GM20000 (cell line): Measurements from ENCODE around the gene LRMDA.
A peak's percentile ranks its signal among the peaks of the same experiment; 100 is the strongest.

Source experiments
- DNase-seq: peaks from one replicate; pipeline ENCODE4 v3.0.0; 2012; ENCODE audit warnings: low spot score
- CTCF ChIP-seq: IDR thresholded peaks from 2 replicates; pipeline ENCODE4 v1.5.1; 2012; ENCODE audit warnings: mild to moderate bottlenecking, control low read depth; ENCODE audit errors: extremely low read depth, missing control alignments

Gene LRMDA

GRCh38 chr10:76086761-76087639 lies 655.6 kb downstream of the LRMDA start:
- TF ChIP-seq CTCF = no peak
- peak; percentile 12 for DNase-seq

GRCh38 chr10:76088008-76088407 lies 656.6 kb downstream of the LRMDA start:
- DNase-seq = no peak
- TF ChIP-seq CTCF = no peak

GRCh38 chr10:76088980-76089379 lies 657.6 kb downstream of the LRMDA start:
- no peak for DNase-seq
- TF ChIP-seq CTCF = no peak

- no peak for TF ChIP-seq CTCF
- DNase-seq = no peak
Measured at GRCh38 chr10:76089556-76090180, 658.2 kb downstream of the LRMDA start.

- TF ChIP-seq CTCF = no peak
- DNase-seq = no peak
Measured at GRCh38 chr10:76091926-76092325, 660.5 kb downstream of the LRMDA start.

GRCh38 chr10:76106611-76107010 lies 675.2 kb downstream of the LRMDA start:
- DNase-seq = no peak
- no peak for TF ChIP-seq CTCF
